K562 (cell line): Measurements from ENCODE around the gene KCNJ14. TPM values are rescaled to one million over a fixed set of nuclear protein-coding genes. Genes with fewer than 3 reads are reported as not detected.

Experiments used
- BMI1 ChIP-seq: fragments of 150-350 bp; IDR thresholded peaks from 2 replicates; pipeline ENCODE4 v1.6.1; 2014; ENCODE audit warnings: low read length
- CREM ChIP-seq: IDR thresholded peaks from 2 replicates; pipeline ENCODE4 v1.6.1; 2014; ENCODE audit warnings: antibody characterized with exemption, low read depth
- CSDE1 ChIP-seq, 2 experiments: fragments of 450-650 bp; IDR thresholded peaks; 2 replicates each; pipeline ENCODE4 v1.6.1; 2016; ENCODE audit warnings: mild to moderate bottlenecking in 1 of 2
- EGR1 ChIP-seq: fragments of 450-650 bp; conservative IDR thresholded peaks from 2 replicates; pipeline ENCODE4 v1.6.1; 2017; ENCODE audit warnings: mild to moderate bottlenecking
- GABPB1 ChIP-seq: sonication (generic); formaldehyde crosslinking; IDR thresholded peaks from 2 replicates; pipeline ENCODE4 v1.8.0; 2022; ENCODE audit warnings: mild to moderate bottlenecking, missing genetic modification reagents
- HLTF ChIP-seq: fragments of 450-650 bp; IDR thresholded peaks from 2 replicates; pipeline ENCODE4 v1.6.1; 2016
- MAZ ChIP-seq, 2 experiments: fragments of 450-650 bp in 1 of 2; sonication (generic) in 1 of 2; formaldehyde crosslinking; IDR thresholded peaks in 1 of 2; conservative IDR thresholded peaks in 1 of 2; 2 replicates each; pipeline versions ENCODE4 v1.4.0 to v1.5.0; 2020; ENCODE audit warnings: mild to moderate bottlenecking in 1 of 2, missing genetic modification reagents in 1 of 2
- MEF2D ChIP-seq: conservative IDR thresholded peaks from 2 replicates; pipeline ENCODE4 v1.6.1; 2016; ENCODE audit warnings: low read depth, missing genetic modification characterization, missing compliant biosample characterization
- MYBL2 ChIP-seq, 2 experiments: fragments of 450-650 bp in 1 of 2; sonication (generic) in 1 of 2; formaldehyde crosslinking in 1 of 2; IDR thresholded peaks; 2 replicates each; pipeline versions ENCODE4 v1.6.1 to v1.8.1; 2017 to 2022; ENCODE audit warnings: borderline replicate concordance in 1 of 2, inconsistent platforms in 1 of 2, low read depth in 1 of 2, mild to moderate bottlenecking in 1 of 2, missing genetic modification reagents in 1 of 2, moderate library complexity in 1 of 2
- RCOR1 ChIP-seq, 2 experiments: IDR thresholded peaks; 2 replicates each; pipeline ENCODE4 v1.6.1; 2012; ENCODE audit warnings: low read depth in 2 of 2, low read length in 2 of 2, borderline replicate concordance in 1 of 2, improper control_type of control experiment in 1 of 2
- SREBF1 ChIP-seq: fragments of 150-350 bp; IDR thresholded peaks from 2 replicates; pipeline ENCODE4 v1.6.1; 2014; ENCODE audit warnings: antibody characterized with exemption, low read depth, low read length, borderline replicate concordance
- SRSF1 ChIP-seq: fragments of 200-400 bp; formaldehyde crosslinking; IDR thresholded peaks from 2 replicates; pipeline ENCODE4 v1.6.1; 2017; ENCODE audit warnings: mild to moderate bottlenecking, low read depth, low read length, moderate library complexity
- SUPT5H ChIP-seq: fragments of 450-650 bp; IDR thresholded peaks from 2 replicates; pipeline ENCODE4 v1.6.1; 2016
- TBP ChIP-seq: optimal IDR thresholded peaks from 2 replicates; pipeline ENCODE3; 2011; ENCODE audit warnings: low read depth, low read length, improper control_type of control experiment
- ZFP1 ChIP-seq: fragments of 450-650 bp; formaldehyde crosslinking; IDR thresholded peaks from 2 replicates; pipeline ENCODE4 v1.4.0; 2020; ENCODE audit warnings: mild to moderate bottlenecking, mixed read lengths
- ZNF253 ChIP-seq: fragments of 250-450 bp; sonication (Bioruptor Pico); conservative IDR thresholded peaks from 2 replicates; pipeline ENCODE4 v1.6.1; 2021; ENCODE audit warnings: mild to moderate bottlenecking
- ZNF282 ChIP-seq: sonication (generic); formaldehyde crosslinking; IDR thresholded peaks from 2 replicates; pipeline ENCODE4 v1.8.1; 2023; ENCODE audit warnings: missing genetic modification reagents
- ZNF324 ChIP-seq: fragments of 250-450 bp; sonication (Bioruptor Pico); IDR thresholded peaks from 2 replicates; pipeline ENCODE4 v1.4.0; 2020; ENCODE audit warnings: mild to moderate bottlenecking
- polyA plus RNA-seq, 8 experiments: library from polyadenylated mRNA; depleted of rRNA in 4 of 8; stranded (reverse) in 5 of 8; unstranded in 3 of 8; fragments of >200 nt; fragmentation: Nextera tagmentation in 2 of 8; fragmentation: Illumina TruSeq in 1 of 8; extraction: Ambion mirVana in 2 of 8; extraction: Trizol in 1 of 8; gene quantifications; 2 replicates each; pipeline versions ENCODE4 v1.2.1 to v1.2.3, GENCODE V29; 2011 to 2014; ENCODE audit warnings: inconsistent platforms in 1 of 8, missing spikeins in 1 of 8
- total RNA-seq, 7 experiments: library from RNA; depleted of rRNA in 6 of 7; stranded (reverse); fragments of >200 nt in 6 of 7; fragmentation: Illumina TruSeq in 2 of 7; extraction: Trizol in 2 of 7; gene quantifications; 2 replicates each; pipeline versions ENCODE4 v1.2.1 to v1.2.3, GENCODE V29; 2011 to 2021; ENCODE audit warnings: low replicate concordance in 1 of 7
- TF ChIP-seq, protein P1 (sequence below): fragments of 450-650 bp; IDR thresholded peaks from 2 replicates; pipeline ENCODE4 v1.6.1; 2016; ENCODE audit warnings: antibody characterized with exemption
- TF ChIP-seq, protein P2 (sequence below): fragments of 200-800 bp; sonication (Bioruptor generic); IDR thresholded peaks from 2 replicates; pipeline ENCODE4 v1.6.1; 2017; ENCODE audit warnings: missing genetic modification characterization, missing compliant biosample characterization
- TF ChIP-seq, protein P3 (sequence below), 3 experiments: fragments of 200-800 bp in 1 of 3; sonication (Bioruptor generic) in 1 of 3; sonication (generic) in 1 of 3; formaldehyde crosslinking in 1 of 3; IDR thresholded peaks; 2 replicates each; pipeline versions ENCODE4 v1.6.1 to v1.8.0; 2016 to 2022; ENCODE audit warnings: mild to moderate bottlenecking in 2 of 3, missing compliant biosample characterization in 2 of 3, missing genetic modification characterization in 2 of 3, missing genetic modification reagents in 1 of 3
- TF ChIP-seq, protein P4 (sequence below): fragments of 450-650 bp; IDR thresholded peaks from 2 replicates; pipeline ENCODE4 v1.6.1; 2016

The KCNJ14 gene
- total and polyA plus RNA-seq, 9 of the 15 experiments (the other 6 are each of a cell fraction or from before 2014, with no cell fraction given) = 0.15 to 1.6 (median 0.49) TPM

DNA sequence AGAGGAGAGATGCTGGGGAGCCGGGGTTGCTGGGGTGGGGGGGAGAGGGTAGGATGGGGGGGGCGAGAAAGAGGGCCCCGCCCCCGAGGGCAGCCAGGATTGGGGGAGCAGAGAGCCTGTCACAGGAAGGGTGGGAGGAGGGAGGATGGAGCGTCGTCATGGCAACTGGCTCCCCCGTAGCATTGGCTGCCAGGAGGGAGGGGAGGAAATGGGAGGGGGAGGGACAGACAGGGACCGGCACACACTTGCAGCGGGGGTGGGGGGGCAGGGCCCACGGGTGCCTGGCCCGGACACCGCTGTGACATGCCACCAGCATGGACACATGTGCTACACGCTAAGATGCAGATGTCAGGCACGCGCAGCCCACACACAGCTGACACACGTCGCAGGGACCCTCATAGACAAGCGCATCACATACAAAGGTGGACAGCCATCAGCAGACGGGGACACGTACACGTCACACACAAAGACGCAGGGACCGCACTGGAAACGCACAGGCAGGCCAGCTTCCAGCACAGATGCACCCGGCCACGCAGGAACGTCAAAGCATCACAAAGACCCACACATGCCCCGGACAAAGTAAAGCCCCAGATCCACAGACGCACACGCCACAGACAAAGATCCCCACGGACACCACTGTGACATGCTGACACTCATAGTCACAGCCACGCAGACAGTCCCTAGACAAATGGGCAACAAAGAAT, 56.6 kb downstream of the KCNJ14 start, which contains the start of gene LMTK3 (continued):
- TF ChIP-seq, protein P1, sequence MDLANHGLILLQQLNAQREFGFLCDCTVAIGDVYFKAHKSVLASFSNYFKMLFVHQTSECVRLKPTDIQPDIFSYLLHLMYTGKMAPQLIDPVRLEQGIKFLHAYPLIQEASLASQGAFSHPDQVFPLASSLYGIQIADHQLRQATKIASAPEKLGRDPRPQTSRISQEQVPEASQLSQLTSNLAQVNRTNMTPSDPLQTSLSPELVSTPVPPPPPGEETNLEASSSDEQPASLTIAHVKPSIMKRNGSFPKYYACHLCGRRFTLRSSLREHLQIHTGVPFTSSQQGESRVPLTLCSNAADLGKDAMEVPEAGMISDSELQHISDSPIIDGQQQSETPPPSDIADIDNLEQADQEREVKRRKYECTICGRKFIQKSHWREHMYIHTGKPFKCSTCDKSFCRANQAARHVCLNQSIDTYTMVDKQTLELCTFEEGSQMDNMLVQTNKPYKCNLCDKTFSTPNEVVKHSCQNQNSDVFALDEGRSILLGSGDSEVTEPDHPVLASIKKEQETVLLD = peak; percentile 16; the same call in 1 of the 2 replicates
- peak in 1 of 2 experiments; percentile 80; a peak in 2 of 4 replicates for TF ChIP-seq RCOR1 (IDR thresholded peaks at IDR 0.05; ENCODE audit: borderline replicate concordance in 1 of 2, low read depth in 2 of 2, low read length in 2 of 2)
- TF ChIP-seq TBP = no peak
- TF ChIP-seq MYBL2 (IDR thresholded peaks at IDR 0.05; ENCODE audit: low read depth) = no peak
- TF ChIP-seq MYBL2 (CRISPR knock-in tag; IDR thresholded peaks at IDR 0.05; ENCODE audit: borderline replicate concordance) = 0 out of 2 replicates have a peak, but pooled peaks have one; percentile 51
- no peak for TF ChIP-seq MEF2D
- TF ChIP-seq MAZ (CRISPR knock-in tag; conservative IDR thresholded peaks at IDR 0.05 in 1 of 2, IDR thresholded peaks at IDR 0.05 in 1 of 2) = no peak
- TF ChIP-seq, protein P2, sequence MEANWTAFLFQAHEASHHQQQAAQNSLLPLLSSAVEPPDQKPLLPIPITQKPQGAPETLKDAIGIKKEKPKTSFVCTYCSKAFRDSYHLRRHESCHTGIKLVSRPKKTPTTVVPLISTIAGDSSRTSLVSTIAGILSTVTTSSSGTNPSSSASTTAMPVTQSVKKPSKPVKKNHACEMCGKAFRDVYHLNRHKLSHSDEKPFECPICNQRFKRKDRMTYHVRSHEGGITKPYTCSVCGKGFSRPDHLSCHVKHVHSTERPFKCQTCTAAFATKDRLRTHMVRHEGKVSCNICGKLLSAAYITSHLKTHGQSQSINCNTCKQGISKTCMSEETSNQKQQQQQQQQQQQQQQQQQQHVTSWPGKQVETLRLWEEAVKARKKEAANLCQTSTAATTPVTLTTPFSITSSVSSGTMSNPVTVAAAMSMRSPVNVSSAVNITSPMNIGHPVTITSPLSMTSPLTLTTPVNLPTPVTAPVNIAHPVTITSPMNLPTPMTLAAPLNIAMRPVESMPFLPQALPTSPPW = peak; percentile 61
- no peak for TF ChIP-seq ZNF324 (CRISPR knock-in tag)
- TF ChIP-seq, protein P3, sequence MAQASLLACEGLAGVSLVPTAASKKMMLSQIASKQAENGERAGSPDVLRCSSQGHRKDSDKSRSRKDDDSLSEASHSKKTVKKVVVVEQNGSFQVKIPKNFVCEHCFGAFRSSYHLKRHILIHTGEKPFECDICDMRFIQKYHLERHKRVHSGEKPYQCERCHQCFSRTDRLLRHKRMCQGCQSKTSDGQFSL (CRISPR knock-in tag; IDR thresholded peaks at IDR 0.05) = peak; percentile 95
- TF ChIP-seq, protein P3 (tag; IDR thresholded peaks at IDR 0.05) = peak in 1 of 2 experiments; percentile 82; a peak in 1 of 4 replicates
- no peak for TF ChIP-seq ZFP1 (CRISPR knock-in tag)
- TF ChIP-seq BMI1 = peak; percentile 63; the same call in 1 of the 2 replicates
- TF ChIP-seq SUPT5H = no peak
- peak; percentile 50; the same call in 1 of the 2 replicates for TF ChIP-seq EGR1
- peak; percentile 22; the same call in 1 of the 2 replicates for TF ChIP-seq GABPB1 (CRISPR knock-in tag)
- TF ChIP-seq, protein P4, sequence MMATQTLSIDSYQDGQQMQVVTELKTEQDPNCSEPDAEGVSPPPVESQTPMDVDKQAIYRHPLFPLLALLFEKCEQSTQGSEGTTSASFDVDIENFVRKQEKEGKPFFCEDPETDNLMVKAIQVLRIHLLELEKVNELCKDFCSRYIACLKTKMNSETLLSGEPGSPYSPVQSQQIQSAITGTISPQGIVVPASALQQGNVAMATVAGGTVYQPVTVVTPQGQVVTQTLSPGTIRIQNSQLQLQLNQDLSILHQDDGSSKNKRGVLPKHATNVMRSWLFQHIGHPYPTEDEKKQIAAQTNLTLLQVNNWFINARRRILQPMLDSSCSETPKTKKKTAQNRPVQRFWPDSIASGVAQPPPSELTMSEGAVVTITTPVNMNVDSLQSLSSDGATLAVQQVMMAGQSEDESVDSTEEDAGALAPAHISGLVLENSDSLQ = peak; percentile 93
- no peak for TF ChIP-seq SRSF1
- peak in 1 of 2 experiments; percentile 54; a peak in 1 of 4 replicates for TF ChIP-seq CSDE1 (IDR thresholded peaks at IDR 0.05)
- TF ChIP-seq ZNF253 (CRISPR knock-in tag) = no peak
- 0 out of 2 replicates have a peak, but pooled peaks have one; percentile 3 for TF ChIP-seq CREM
- no peak for TF ChIP-seq SREBF1
- no peak for TF ChIP-seq ZNF282 (CRISPR knock-in tag)
- no peak for TF ChIP-seq HLTF
